Lung (tissue), 16 donors: ENCODE results near the gene SHE. TPM values are rescaled to one million over a fixed set of nuclear protein-coding genes. Genes with fewer than 3 reads are reported as not detected.

Source experiments
- ATAC-seq: fragments of 200-7000 bp; cut with Tn5 transposase; one replicate; pipeline ENCODE4 v1.9.1; 2020; ENCODE audit warnings: moderate number of reproducible peaks; ENCODE audit not compliant: insufficient read depth, low FRiP score
- DNase-seq, 3 donors: peaks; one replicate each; pipeline ENCODE4 v3.0.0-alpha.2; 2013 to 2017
- H3K27ac ChIP-seq, 2 donors: one replicate each; pipeline ENCODE4 v1.5.1; 2013; ENCODE audit warnings: mild to moderate bottlenecking in 2 of 2, moderate library complexity in 2 of 2, control low read depth in 1 of 2, inconsistent platforms in 1 of 2, low read depth in 1 of 2, low read length in 1 of 2
- H3K27me3 ChIP-seq, 3 donors: one replicate each; pipeline ENCODE4 v1.5.1; 2013; ENCODE audit warnings: low read length in 2 of 3; ENCODE audit not compliant: control insufficient read depth in 3 of 3, insufficient read depth in 3 of 3
- H3K36me3 ChIP-seq, 4 donors: one replicate each; pipeline ENCODE4 v1.5.1; 2013; ENCODE audit warnings: low read length in 4 of 4, mild to moderate bottlenecking in 1 of 4, moderate library complexity in 1 of 4; ENCODE audit not compliant: control insufficient read depth in 4 of 4, insufficient read depth in 4 of 4
- H3K4me1 ChIP-seq, 5 donors: one replicate each; pipeline ENCODE4 v1.5.1; 2013; ENCODE audit warnings: low read length in 5 of 5, mild to moderate bottlenecking in 2 of 5, moderate library complexity in 1 of 5; ENCODE audit not compliant: control insufficient read depth in 5 of 5, insufficient read depth in 5 of 5
- H3K4me3 ChIP-seq: one replicate; pipeline ENCODE4 v1.5.1; 2013; ENCODE audit warnings: mild to moderate bottlenecking, control low read depth, moderate library complexity
- H3K9ac ChIP-seq, 2 donors: one replicate each; pipeline ENCODE4 v1.5.1; 2013; ENCODE audit warnings: low read length in 2 of 2, control low read depth in 1 of 2; ENCODE audit not compliant: insufficient read depth in 1 of 2
- H3K9me3 ChIP-seq, 4 donors: one replicate each; pipeline ENCODE4 v1.5.1; 2013; ENCODE audit warnings: low read length in 3 of 4, mild to moderate bottlenecking in 1 of 4, moderate library complexity in 1 of 4; ENCODE audit not compliant: control insufficient read depth in 4 of 4, insufficient read depth in 3 of 4
- CTCF ChIP-seq: IDR thresholded peaks from 2 replicates; pipeline ENCODE4 v1.5.1; 2012; ENCODE audit warnings: mild to moderate bottlenecking; ENCODE audit errors: control extremely low read depth, extremely low read depth
- whole genome bisulfite sequencing, 2 donors: extraction: QIAGEN DNeasy Blood & Tissue Kit; methylation state at CpG; one replicate each; pipeline ENCODE4 v1.1.7; 2013; 5-methylcytosine and 5-hydroxymethylcytosine counted together
- long read RNA-seq, 5 donors: transcript quantifications; one replicate each; lab custom pipeline, GENCODE V29; 2026
- polyA plus RNA-seq, 2 donors: library from polyadenylated mRNA; stranded (reverse); fragments of 200-250 nt; gene quantifications; one replicate each; pipeline ENCODE4 v1.2.1, GENCODE V29; 2013
- total RNA-seq, 2 donors: library from RNA; depleted of rRNA in 1 of 2; stranded (reverse); fragments of >200 nt in 1 of 2; gene quantifications; one replicate each; pipeline ENCODE4 v1.2.1, GENCODE V29; 2014 to 2021
- donor health status: control.
- donor health status: control.
- donor health status: Bipolar disorder and iron deficiency.
- donor health status: healthy.
- donor health status: DM: yes; HTN: yes; CAD: no.

The SHE gene
- 10 to 100 TPM; 25.3 to 33.5 TPM for total RNA-seq
- polyA plus RNA-seq, result 10 to 100 TPM; 15.1 to 16.8 TPM
- long read RNA-seq, donor 1, full-length matches to known transcripts, result 2 of 9 reads
- long read RNA-seq, donor 1, partial matches to known transcripts, result 7 of 9 reads
- long read RNA-seq, donor 1, other reads (novel, unspliced or antisense), result 0 of 9 reads
- long read RNA-seq, donor 2, full-length matches to known transcripts, result 1 of 6 reads
- long read RNA-seq, donor 2, partial matches to known transcripts, result 5 of 6 reads
- long read RNA-seq, donor 2, other reads (novel, unspliced or antisense), result 0 of 6 reads
- long read RNA-seq, donor 3, full-length matches to known transcripts, result 2 of 2 reads
- long read RNA-seq, donor 3, partial matches to known transcripts, result 0 of 2 reads
- long read RNA-seq, donor 3, other reads (novel, unspliced or antisense), result 0 of 2 reads
- long read RNA-seq, donor 4, full-length matches to known transcripts, result 2 of 8 reads
- long read RNA-seq, donor 4, partial matches to known transcripts, result 6 of 8 reads
- long read RNA-seq, donor 4, other reads (novel, unspliced or antisense), result 0 of 8 reads
- long read RNA-seq, donor 5, full-length matches to known transcripts, result 4 of 11 reads
- long read RNA-seq, donor 5, partial matches to known transcripts, result 7 of 11 reads
- long read RNA-seq, donor 5, other reads (novel, unspliced or antisense), result 0 of 11 reads

- H3K27me3 ChIP-seq, result peaks cover 0 to 55% (median 52%) of the 10 kb centered on the region in 3 donors
- 2% methylated on average over 74 to 90 of the region's 90 CpGs for WGBS, 2 donors
- DNase-seq, result peak in 2 of 3 donors; percentile 32 to 50
Observed at GRCh38 chr1:154502066-154502743, at the start of gene SHE, which contains the start of gene TDRD10. Gene SHE (minus strand): TSS chr1:154502412. CDS start chr1:154502026, 386 bp downstream. Gene TDRD10 (plus strand): TSS chr1:154502219. CDS start chr1:154506904, 4,685 bp downstream.

GRCh38 chr1:154551474-154551873 lies 49.3 kb upstream of the SHE start:
- H3K4me1 ChIP-seq, result peaks cover 0 to 10% (median 5%) of the 10 kb centered on the region in 5 donors
- DNase-seq, result no peak

More at GRCh38 chr1:154502066-154502743, at the start of gene SHE, which contains the start of gene TDRD10:
- Histone ChIP-seq H3K36me3 (no peaks in the 10 kb centered on the region), H3K9ac (peak within 1 kb of the TSS in 1 of 2 donors; percentile 5), H3K9me3 (peaks cover 0 to 9% (median 0%) of the 10 kb centered on the region in 4 donors), H3K27ac (peak within 1 kb of the TSS; percentile 87 to 88), H3K4me1 (peaks cover 0 to 16% (median 0%) of the 10 kb centered on the region in 5 donors), H3K4me3 (peak within 1 kb of the TSS; percentile 63)
- TF ChIP-seq CTCF, result no peak
- peak; percentile 67 for ATAC-seq

GRCh38 chr1:154550657-154551056 lies 48.4 kb upstream of the SHE start:
- H3K27ac ChIP-seq, result no peak overlapping the region
- no peak for DNase-seq
- no peaks in the 10 kb centered on the region for H3K27me3 ChIP-seq
- 74 to 83% methylated on average over 6 of the region's 6 CpGs for WGBS, 2 donors
- no peak for TF ChIP-seq CTCF
- H3K9ac ChIP-seq, result no peak overlapping the region
- peaks cover 41 to 60% (median 55%) of the 10 kb centered on the region in 4 donors for H3K36me3 ChIP-seq
- no peaks in the 10 kb centered on the region for H3K9me3 ChIP-seq
- no peak overlapping the region for H3K4me3 ChIP-seq
- ATAC-seq, result no peak
- peaks cover 0 to 2% (median 0%) of the 10 kb centered on the region in 5 donors for H3K4me1 ChIP-seq

More at GRCh38 chr1:154551474-154551873, 49.3 kb upstream of the SHE start:
- Histone ChIP-seq H3K9ac (no peak overlapping the region), H3K27ac (no peak overlapping the region), H3K36me3 (peaks cover 42 to 66% (median 56%) of the 10 kb centered on the region in 4 donors), H3K4me3 (no peak overlapping the region), H3K27me3 (no peaks in the 10 kb centered on the region), H3K9me3 (no peaks in the 10 kb centered on the region)
- no peak for TF ChIP-seq CTCF
- ATAC-seq, result no peak
- WGBS, 2 donors, result 95 to 96% methylated on average over 4 of the region's 4 CpGs
